Esophagus muscularis mucosa (tissue), 4 donors: ENCODE measurements around the gene SDC1. TPM values are rescaled to one million over a fixed set of nuclear protein-coding genes. Genes with fewer than 3 reads are reported as not detected.
A peak's percentile ranks its signal among the peaks of the same experiment; 100 is the strongest.

Experiments used
- DNase-seq: peaks from one replicate; pipeline ENCODE4 v3.0.0-alpha.2; 2017; ENCODE audit errors: extremely low spot score
- H3K27ac ChIP-seq, 4 donors: fragments of 200-600 bp; sonication (generic); replicated peaks in 1 of 4; 1 replicate in 3 of 4; 2 replicates in 1 of 4; pipeline ENCODE4 v1.5.1; 2016 to 2019; ENCODE audit warnings: mild to moderate bottlenecking in 1 of 4
- H3K27me3 ChIP-seq, 4 donors: fragments of 200-600 bp; sonication (generic); one replicate each; pipeline versions ENCODE4 v1.5.1 to v1.6.0; 2016 to 2019
- H3K36me3 ChIP-seq, 4 donors: fragments of 200-600 bp; sonication (generic); one replicate each; pipeline ENCODE4 v1.5.1; 2016 to 2019
- H3K4me1 ChIP-seq, 4 donors: fragments of 200-600 bp; sonication (generic); one replicate each; pipeline ENCODE4 v1.5.1; 2016 to 2019
- H3K4me3 ChIP-seq, 4 donors: fragments of 200-600 bp; sonication (generic); 1 replicate in 2 of 4; 2 replicates in 2 of 4; pipeline ENCODE4 v1.5.1; 2016 to 2019; ENCODE audit warnings: mild to moderate bottlenecking in 4 of 4, moderate library complexity in 1 of 4
- H3K9me3 ChIP-seq, 4 donors: fragments of 200-600 bp; sonication (generic); 1 replicate in 3 of 4; 2 replicates in 1 of 4; pipeline ENCODE4 v1.5.1; 2016 to 2019
- CTCF ChIP-seq, 3 experiments: fragments of 200-600 bp in 2 of 3; fragments of 450-650 bp in 1 of 3; sonication (generic) in 2 of 3; IDR thresholded peaks; one replicate each; pipeline ENCODE4 v1.5.1; 2017 to 2019; ENCODE audit warnings: antibody characterized with exemption in 3 of 3, mild to moderate bottlenecking in 2 of 3, moderate library complexity in 1 of 3
- EP300 ChIP-seq: sonication (generic); formaldehyde crosslinking; IDR thresholded peaks from one replicate; pipeline ENCODE4 v1.6.1; 2017; ENCODE audit warnings: antibody characterized with exemption
- POLR2A ChIP-seq: fragments of 450-650 bp; IDR thresholded peaks from one replicate; pipeline ENCODE4 v1.6.1; 2017; ENCODE audit warnings: antibody characterized with exemption, moderate library complexity, mild to moderate bottlenecking, low read depth
- POLR2AphosphoS5 ChIP-seq, 2 donors: sonication (generic); formaldehyde crosslinking; IDR thresholded peaks; one replicate each; pipeline ENCODE4 v1.6.1; 2017; ENCODE audit warnings: antibody characterized with exemption in 2 of 2
- WGBS: methylation state at CpG from one replicate; pipeline ENCODE4 v1.1.5; 2018; 5-methylcytosine and 5-hydroxymethylcytosine counted together
- intact Hi-C: fragments of 100-400 bp; cut with DNase I; formaldehyde crosslinking; loops from one replicate; pipeline ENCODE4 v1.15.1; 2023
- total RNA-seq, 4 donors: library from RNA; depleted of rRNA; stranded (reverse); fragments of >200 nt; gene quantifications; one replicate each; pipeline versions ENCODE4 v1.1.0 to v1.2.1, GENCODE V29; 2016

The SDC1 gene
- total RNA-seq, 4 donors from 2014 or later: 0.33 to 1.6 (median 0.47) TPM

GRCh38 chr2:20229322-20230113 lies 4.6 kb upstream of the SDC1 start:
- DNase-seq: no peak
- H3K27me3 ChIP-seq: peaks cover 0 to 25% (median 0%) of the 10 kb centered on the region in 4 donors
- peaks cover 6 to 16% (median 14%) of the 10 kb centered on the region in 4 donors for H3K4me1 ChIP-seq
- TF ChIP-seq EP300: no peak
- TF ChIP-seq CTCF (IDR thresholded peaks at IDR 0.05): no peak
- no peak for TF ChIP-seq POLR2AphosphoS5 (IDR thresholded peaks at IDR 0.05)
- no peak for TF ChIP-seq POLR2A
- intact Hi-C loops: loop anchor here (10.0 kb wide), 2 partner anchors 95 to 125 kb away; no protein-coding TSS in a partner anchor
- no peaks in the 10 kb centered on the region for H3K36me3 ChIP-seq
- H3K9me3 ChIP-seq: no peaks in the 10 kb centered on the region
- H3K4me3 ChIP-seq: no peak overlapping the region
- WGBS: 82% methylated on average over 8 of the region's 8 CpGs
- H3K27ac ChIP-seq: no peak overlapping the region

DNA sequence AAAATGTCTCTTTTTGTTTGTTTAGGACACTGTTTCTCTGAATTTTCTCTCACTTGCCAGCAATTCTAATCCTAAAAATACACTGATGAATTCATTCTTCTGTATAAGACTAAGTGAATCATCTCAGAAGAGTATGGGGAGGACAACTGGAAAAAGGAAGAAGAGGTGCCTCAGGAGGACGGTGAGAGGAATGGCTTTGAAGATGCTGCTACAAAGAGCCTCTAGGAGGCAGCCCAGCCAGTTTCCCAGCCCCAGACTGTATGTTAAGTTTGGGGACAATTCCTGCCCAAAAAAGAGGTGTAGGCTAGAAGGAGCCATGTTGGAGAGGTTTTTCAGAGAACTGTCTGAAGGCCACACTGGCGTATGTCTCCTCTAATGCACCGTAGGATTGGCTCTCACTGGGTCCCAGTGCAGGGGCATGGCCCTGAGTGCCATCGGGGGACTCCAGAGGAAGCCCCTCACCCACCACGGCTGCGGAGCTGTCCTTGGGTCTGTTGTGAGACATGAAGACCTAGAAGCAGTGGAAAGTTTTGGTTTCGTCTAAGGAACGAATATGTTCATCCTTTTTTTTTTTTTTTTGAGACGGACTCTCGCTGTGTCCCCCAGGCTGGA lies 3.1 kb upstream of the SDC1 start:
- Histone ChIP-seq H3K36me3 (no peaks in the 10 kb centered on the region), H3K4me3 (no peak overlapping the region), H3K9me3 (no peaks in the 10 kb centered on the region), H3K27ac (no peak overlapping the region), H3K4me1 (peaks cover 14 to 31% (median 27%) of the 10 kb centered on the region in 4 donors), H3K27me3 (peaks cover 0 to 30% (median 0%) of the 10 kb centered on the region in 4 donors)
- TF ChIP-seq POLR2AphosphoS5 (IDR thresholded peaks at IDR 0.05): no peak
- no peak for TF ChIP-seq POLR2A
- no peak for TF ChIP-seq EP300
- TF ChIP-seq CTCF (IDR thresholded peaks at IDR 0.05): no peak
- 94% methylated on average over 10 of the region's 10 CpGs for WGBS
- intact Hi-C loops: loop anchor here (10.0 kb wide), 2 partner anchors 93 to 123 kb away; no protein-coding TSS in a partner anchor
- DNase-seq: no peak

DNA sequence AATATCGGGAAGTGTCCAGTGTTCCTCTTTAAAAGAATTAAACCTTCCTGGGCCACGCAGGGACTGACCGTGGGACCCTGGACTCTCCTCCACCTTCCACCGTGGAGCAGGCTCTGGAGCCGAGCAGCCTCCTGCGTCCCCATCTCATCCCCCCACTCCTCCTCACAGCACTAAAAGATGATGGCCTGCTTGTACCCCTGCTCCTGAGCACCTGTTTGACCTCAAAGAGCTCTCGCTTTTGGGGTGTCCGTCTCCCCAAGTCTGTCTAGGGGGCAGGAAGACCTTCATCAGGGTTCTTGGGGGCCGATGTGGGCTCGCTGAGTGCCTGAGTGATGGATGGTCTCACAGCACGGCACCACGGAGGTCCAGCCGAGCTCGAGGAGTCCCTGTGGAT lies 1.2 kb upstream of the SDC1 start:
- H3K27me3 ChIP-seq: peaks cover 0 to 24% (median 0%) of the 10 kb centered on the region in 4 donors
- no peaks in the 10 kb centered on the region for H3K36me3 ChIP-seq
- TF ChIP-seq POLR2A (no peak), CTCF (IDR thresholded peaks at IDR 0.05) (no peak), EP300 (no peak), POLR2AphosphoS5 (IDR thresholded peaks at IDR 0.05) (no peak)
- no peaks in the 10 kb centered on the region for H3K9me3 ChIP-seq
- peaks cover 16 to 34% (median 29%) of the 10 kb centered on the region in 4 donors for H3K4me1 ChIP-seq
- intact Hi-C loops: loop anchor here (10.0 kb wide), 2 partner anchors 91 to 121 kb away; no protein-coding TSS in a partner anchor
- WGBS: 92% methylated on average over 14 of the region's 14 CpGs
- no peak overlapping the region for H3K27ac ChIP-seq
- no peak overlapping the region for H3K4me3 ChIP-seq
- DNase-seq: no peak

GRCh38 chr2:20225294-20226151 lies 593 bp upstream of the SDC1 start:
- H3K4me3 ChIP-seq: peak overlapping the region; percentile 65 to 71 (median 69)
- no peaks in the 10 kb centered on the region for H3K9me3 ChIP-seq
- TF ChIP-seq POLR2A (no peak), EP300 (no peak), CTCF (IDR thresholded peaks at IDR 0.05) (peak; percentile 52 to 56 (median 54)), POLR2AphosphoS5 (IDR thresholded peaks at IDR 0.05) (no peak)
- H3K36me3 ChIP-seq: no peaks in the 10 kb centered on the region
- no peak for DNase-seq
- H3K27me3 ChIP-seq: peaks cover 0 to 23% (median 0%) of the 10 kb centered on the region in 4 donors
- intact Hi-C loops: loop anchor here (10.0 kb wide), 2 partner anchors 91 to 121 kb away; no protein-coding TSS in a partner anchor
- H3K27ac ChIP-seq: peak overlapping the region; percentile 58 to 75 (median 72)
- WGBS: 21% methylated on average over 21 of the region's 66 CpGs
- H3K4me1 ChIP-seq: peaks cover 16 to 34% (median 29%) of the 10 kb centered on the region in 4 donors
